NCI-H1694 (cell line): ENCODE results near the gene SPRN.
"Not testable (repeated sequence)": the region's sequence is repeated elsewhere in the genome, so short reads cannot be mapped to it uniquely, and the experiment has no call there.

Experiments used
- DNase-seq: peaks from one replicate; lab custom pipeline; 2025; lab: John Stamatoyannopoulos, UW

Gene SPRN

DNA sequence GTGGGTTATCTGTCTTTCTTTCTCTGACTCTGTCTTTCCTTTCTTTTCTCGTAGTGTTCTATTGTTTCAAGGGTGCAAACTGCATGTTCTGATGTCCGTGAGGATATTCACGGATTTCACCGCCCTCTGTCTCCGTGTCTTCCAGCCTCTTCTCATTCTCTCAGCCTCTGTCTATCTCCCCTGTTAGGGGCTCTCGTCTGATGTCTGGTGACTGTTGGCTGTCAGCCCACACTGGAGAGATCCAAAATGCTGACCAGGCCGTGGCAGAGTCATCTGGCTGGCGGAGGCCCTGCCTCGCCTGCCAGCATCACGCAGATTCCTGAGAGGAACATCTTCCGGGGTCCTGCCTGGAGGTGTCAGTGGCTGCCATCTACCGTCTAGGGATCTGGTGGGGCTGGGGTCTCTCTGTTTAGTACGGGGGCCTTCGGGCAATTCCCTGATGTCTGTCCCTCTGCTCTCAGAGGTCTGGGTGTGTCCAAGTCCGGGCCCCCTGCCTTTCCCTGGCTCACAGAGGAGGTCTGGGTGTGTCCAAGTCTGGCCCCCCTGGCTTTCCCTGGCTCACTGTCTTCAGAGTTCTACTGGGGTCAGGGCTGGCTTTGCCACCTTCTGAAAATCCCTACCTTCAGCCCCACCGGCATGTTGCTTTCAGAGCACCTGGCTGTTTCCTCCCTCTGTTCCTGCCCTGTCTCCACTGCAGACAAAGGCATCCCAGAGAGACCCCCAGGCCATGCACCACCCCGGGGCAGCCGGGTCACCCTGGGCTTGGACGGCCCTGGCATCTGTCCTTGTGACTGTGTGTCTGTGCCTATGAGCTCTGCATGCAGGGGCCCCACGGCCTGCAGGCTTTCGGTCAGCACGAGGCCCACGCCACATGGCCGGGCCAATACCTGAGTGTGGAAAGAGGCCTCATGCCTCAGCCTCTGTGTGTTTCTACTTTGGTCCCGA, 15.4 kb upstream of the SPRN start:
- DNase-seq = no peak

DNA sequence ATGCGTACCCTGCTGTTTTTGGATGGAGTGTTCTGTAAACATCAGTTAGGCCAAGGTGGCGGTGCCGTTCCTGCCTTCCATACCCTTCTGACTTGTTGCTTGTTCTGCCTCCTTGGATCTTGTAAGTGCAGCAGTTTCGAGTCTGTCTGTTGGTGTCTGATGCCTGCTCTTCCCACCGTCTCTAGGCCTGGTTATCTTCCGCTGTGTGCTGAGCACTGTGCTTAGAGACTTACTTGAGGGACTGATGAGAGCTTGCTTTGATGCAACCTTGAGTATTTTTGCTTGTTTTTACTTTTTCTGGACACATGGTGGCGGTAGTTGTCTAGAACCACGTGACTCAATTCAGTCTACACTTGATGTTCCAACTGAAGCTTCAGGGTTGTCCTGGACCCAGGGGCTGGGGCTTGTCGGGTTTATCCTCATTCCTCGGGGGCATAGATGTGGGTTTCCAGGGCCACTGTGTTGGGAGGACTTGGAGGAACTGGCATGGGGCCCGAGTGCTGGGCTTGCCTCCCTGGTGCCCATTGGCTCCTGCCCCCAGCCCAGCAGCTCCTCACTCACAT, 14.4 kb upstream of the SPRN start:
- peak; percentile 3 for DNase-seq

DNA sequence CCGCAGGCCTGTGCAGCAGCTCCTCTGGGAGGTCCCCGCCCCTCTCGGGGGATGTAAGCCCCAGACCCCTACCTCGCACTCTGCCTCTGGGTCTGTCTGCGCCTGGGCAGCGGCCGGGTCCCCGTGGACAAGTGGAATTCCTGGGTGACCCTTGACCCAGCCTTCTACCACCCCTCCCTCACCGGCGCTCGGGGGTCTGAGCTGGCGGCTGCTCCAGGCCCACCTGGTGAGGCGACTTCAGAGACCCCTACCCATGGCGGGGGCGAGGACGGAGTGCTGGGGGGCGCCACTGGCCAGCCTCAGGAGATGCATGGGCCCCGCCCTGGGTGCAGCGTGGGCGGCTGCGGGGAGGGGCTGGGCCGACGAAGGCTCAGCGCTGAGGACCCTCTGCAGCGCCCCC, 8.4 kb upstream of the SPRN start:
- DNase-seq = not testable (repeated sequence)

DNA sequence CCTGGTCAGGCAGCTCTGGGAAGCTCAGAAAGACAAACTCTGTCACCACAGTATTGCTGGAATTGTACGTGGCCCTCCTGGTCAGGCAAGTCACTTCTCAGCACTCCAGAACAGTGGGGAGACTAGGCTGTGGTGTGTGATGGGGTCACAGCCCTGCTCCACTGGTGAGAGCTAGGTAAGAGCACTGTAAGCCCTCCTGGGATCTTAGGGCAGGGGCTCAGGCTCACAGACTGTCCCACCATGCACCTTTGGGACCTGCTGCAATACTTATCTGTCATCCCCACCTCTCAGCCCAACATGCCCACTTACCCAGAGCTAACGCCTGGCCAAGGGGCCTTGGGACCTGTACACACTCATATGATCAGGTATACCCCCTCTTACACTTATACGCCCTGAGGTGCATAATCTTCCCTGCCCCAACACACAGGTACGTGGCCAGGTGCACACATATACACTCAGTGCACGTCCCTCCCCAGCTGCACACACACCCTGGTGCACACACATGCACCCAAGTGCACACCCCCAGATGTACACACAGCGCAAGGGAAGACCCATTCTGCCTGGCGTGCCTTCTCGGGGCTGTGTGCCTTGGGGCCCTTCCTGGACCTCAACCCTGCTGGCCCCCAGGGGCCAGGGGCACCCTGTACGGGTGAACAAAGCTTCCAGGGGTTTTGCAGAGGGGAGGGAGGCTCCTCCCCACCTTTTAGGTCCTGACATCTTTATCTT, 7.6 kb upstream of the SPRN start:
- DNase-seq = not testable (repeated sequence)

DNA sequence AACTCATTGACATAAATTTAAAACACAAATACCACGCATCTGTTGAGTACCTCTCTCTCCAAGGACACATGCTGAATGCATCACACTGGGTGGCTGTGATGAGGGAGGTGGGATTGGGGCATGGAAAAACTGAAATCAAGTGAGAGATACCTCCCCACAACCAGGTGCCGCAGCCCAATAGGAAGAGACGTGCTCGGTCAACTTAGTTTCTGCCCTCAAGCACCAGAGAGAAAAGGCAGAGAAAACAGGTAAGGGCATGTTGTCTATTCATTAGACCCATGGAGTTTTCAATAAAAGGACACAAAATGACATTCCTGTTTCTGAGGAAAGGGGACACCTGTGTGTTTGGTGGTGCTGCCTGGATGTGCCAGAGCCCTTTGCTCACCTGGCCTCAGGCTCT, 5.1 kb upstream of the SPRN start:
- DNase-seq = not testable (repeated sequence)

DNA sequence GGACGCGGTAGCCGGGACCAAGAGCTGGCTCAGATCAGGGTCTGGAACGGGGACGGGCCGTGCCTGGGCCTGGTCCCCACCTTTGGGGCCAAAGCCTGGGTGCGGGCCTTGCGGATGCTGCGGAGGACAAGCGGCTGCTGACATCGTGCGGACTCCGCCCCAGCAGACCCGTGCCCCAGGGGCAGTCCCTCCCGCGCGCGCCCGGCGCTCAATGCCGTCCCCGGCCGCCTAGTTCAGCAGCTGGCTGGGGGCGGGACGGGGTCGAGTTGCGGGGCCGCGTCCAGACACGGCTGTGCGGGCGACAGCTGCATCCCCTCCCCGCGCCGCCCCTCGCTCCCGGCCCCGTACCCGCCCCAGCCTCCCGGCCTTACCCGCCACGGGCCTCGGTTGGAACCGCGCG, 323 bp downstream of the SPRN start:
- not testable (repeated sequence) for DNase-seq

DNA sequence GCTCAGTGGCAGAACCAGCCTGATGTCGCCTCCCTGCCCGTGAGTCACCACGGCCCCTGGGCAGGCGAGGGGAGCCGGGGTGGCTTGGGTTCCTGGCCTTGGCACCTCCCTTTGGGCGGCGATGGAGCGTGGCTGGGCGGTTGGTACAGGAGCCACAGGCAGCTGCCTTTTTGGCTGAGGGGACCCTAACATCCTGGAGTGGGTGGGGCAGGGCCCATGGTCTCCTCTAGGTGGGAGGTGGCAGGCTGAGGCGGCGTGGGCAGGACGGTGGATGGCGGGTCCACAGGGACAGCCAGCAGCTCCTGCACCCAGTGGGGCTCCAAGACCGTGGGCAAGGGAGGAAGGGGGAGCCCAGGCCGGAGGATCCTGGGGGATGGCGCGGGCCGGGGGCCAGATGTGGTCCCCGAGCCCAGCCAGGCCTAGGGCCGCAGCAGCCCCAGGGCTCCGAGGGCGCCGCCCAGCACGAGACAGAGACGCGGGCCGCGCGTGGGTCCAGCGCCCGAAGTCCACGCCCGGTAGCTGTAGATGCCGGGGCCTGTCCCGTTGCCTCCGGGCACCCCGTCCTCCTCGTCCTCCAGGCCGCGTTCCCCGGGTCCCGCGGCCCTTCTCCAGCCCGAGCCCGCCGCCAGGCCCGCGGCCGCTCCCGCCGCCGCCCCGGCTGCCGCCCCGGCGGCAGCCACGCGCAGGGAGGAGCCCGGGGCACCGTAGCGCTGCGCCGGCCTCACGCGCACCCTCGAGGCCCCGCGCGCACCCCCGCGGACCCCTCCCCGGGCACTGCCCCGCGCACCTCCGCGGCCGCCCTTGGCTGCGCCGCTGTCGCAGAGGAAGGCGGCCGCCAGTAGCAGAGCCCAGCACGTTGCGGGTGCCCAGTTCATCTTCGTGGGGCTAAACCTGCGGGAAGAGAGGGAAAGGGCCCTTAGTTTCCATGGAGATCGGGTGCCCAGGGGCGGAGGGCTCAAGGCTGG, 1.3 kb downstream of the SPRN start:
- no peak for DNase-seq

DNA sequence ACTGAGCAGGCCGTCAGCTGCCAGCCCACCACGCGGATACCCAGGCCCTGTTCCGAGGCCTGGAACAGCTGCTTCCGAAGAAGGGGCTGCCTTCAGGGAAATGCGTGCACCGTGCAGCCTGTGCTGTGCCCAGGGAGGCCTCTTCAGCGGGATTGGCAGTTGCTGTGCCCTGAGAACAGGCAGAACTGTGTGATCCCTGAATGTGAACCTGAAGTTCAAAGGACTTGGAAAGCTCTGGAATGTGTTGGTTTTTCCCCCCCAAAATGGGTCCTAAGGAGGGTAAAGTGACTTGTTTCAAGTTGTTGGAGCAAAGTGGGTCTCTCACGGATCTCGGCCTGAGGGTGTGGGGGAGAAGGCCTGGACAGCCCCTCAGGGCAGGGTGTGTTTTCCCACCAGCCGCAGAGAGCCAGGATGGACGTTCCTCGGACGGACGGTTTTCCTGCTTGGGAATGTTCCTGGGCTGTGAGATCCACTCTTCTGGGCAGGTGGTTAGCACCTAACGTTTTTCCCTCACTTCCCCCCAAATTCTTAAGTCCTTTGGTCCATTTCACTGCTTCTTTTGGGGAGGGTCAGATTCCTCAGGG, 2.1 kb downstream of the SPRN start:
- DNase-seq = no peak

DNA sequence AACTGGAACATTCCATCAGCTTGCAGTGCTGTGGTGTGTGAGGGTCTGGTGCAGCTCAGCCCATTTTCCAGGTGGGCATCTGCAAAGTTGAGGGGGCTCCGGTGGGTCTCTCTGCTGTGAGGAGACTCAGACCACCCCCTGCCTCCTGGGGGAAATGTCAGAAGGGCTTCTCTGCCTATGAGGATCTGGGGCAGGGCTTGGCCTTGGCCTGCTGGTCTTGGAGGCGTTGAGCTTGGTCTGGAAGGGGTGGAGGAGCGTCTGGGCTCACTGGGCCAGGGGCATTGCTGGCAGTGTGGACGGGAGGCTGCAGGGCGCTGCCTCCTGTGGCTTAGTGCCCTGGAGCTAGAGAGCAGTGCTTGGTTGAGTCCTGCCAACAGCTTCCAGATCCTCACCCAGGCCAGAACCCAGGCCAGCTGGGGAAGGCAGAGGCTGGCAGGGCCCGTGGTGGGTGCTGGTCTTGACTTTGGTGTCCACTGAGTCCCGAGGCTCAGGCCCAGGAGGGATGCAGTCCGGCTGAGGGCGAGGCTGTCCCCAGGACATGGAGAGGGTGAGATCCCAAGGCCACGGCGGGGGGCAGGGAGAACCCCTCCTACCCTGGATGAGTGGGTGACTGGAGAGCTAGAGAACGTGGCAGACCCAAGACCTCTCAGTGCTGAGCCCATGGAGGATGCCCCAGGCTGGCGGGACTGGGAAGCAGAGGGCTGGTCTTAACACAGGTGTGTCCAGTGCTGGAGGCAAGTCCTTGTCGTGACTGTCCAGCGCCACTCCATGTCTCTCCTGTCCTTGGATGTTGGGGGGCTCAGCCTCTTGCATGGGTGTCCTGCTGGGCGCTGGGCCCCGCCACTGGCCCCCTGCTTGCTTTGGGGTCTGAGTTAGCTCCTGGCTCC, 2.8 kb downstream of the SPRN start:
- DNase-seq = no peak

DNA sequence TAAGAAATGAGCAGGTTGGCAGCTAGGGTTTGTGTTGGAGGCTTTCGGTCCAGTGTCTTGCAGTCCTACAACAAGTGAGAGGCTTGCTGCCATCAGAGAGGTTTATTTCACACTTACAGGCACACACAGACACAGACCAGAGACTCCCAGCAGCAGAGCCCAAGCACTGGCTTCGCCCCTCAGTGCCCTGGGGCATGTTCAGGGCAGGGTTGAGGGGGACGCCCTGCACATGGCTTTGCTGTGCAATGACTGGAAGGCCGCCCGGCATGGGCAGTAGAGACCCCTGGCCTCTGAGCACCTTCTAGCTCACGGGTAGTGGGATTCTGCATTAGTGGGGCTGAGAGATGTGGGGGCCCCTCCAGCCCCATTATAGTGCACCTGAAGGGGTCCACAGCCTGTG, 3.8 kb downstream of the SPRN start:
- no peak for DNase-seq

DNA sequence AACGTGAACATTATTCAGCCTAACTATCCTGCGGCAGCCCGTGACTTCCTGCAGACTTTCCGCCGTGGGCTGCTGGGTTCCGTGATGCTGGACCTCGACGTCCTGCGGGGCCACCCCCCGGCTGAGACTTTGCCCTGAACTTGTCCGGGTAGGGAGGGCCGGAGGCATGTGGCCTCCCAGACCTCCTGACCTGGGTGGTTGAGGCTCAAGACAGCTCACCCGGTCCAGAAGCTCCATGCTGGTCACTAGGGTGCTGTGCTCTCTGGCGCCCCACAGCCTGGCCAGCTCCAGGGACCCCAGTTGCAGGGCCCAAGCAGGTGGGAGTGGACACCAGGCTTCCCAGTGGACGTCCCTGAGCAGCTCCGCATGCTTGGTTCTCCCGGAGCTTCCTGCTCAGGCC, 4.4 kb downstream of the SPRN start:
- no peak for DNase-seq

DNA sequence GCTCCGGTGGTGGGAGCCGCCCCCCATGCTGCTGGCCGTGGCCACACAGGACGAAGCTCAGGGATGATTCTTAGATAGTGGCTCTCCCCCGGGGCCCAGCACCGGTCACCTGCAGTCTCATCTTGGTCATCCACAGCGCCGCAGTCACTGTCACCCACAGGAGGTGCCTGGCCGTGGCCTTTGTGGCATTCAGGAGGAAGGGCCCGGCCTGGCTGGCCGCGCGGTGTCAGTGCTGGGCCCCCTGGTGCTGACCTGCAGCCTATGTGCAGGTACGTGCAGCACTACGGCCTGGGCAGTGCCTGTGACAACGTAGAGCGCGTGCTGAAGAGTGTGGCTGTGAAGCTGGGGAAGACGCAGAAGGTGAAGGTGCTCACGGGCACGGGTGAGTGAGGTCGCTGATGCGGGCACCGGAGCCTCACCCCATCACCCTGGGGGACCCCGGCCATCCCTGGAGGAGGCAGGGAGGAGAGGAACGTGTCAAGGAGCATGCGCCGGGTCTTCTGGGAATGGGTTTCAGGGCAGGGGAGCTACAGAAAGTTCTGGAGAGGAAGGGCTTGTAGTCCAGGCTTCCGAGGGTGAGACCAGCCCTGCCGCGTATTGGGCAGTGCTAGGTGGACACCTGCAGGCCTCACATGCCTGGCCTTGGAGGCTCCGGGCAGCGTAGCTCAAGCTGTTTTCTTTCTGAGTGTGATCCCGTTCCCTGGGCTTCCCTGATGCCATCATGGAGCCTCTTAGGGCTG, 5.0 kb downstream of the SPRN start:
- no peak for DNase-seq

DNA sequence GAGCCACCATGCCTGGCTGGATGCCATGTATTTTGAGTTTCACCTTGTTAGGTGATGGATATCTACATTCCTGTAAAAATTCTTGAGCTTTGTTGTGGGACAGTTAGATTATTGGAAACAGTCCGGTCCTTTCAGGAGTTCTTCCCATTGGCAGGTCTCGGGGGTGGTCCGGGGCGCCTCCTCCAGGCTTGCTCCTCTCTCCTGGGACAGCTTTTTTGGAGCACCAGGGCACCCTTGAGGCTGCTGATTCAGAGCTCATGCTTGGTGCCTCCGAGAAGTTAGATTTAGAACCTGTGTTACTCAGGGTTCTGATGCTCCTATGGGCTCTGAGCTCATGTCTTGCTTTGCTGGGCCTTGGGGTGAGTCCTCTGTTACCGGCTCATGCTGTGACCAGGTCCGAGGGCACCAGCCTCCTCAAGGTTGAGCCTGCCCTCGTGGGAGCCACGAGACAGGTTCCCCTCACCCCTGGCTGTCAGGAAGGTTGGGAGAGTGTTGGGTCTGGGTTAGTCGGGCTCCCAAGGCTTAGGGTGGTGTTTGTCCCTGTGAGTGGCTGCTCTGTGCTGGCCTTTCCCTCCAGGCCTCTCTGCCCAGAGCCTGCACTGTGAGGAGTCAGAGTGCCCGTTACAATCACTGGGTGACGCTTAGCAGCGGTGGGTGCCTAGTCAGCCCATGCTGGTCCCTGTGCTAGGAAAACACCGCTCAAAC, 6.0 kb downstream of the SPRN start:
- DNase-seq = no peak

DNA sequence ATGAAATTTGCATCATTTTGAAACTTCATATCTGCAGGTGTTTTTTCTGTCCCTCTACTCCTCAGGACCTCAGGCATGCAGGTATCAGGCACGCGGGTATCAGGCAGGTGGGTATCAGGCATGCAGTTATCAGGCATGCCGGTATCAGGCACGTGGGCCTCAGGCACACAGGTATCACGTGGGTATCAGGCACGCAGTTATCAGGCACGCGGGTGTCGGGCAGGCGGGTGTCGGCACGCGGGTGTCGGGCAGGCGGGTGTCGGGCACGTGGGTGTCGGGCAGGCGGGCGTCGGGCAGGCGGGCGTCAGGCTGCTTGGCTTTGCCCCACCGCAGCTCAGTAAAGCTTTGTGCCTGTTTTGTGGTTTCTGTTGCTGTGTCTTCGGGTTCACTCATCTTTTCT, 8.7 kb downstream of the SPRN start:
- DNase-seq = no peak

DNA sequence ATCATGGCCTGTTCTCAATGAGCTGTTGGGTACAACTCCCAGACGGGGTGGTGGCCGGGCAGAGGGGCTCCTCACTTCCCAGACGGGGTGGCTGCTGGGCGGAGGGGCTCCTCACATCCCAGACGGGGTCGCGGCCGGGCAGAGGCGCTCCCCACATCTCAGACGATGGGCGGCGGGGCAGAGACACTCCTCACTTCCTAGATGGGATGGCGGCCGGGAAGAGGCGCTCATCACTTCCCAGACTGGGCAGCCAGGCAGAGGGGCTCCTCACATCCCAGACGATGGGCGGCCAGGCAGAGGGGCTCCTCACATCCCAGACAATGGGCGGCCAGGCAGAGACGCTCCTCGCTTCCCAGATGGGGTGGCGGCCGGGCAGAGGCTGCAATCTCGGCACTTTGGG, 10.0 kb downstream of the SPRN start:
- DNase-seq = not testable (repeated sequence)

DNA sequence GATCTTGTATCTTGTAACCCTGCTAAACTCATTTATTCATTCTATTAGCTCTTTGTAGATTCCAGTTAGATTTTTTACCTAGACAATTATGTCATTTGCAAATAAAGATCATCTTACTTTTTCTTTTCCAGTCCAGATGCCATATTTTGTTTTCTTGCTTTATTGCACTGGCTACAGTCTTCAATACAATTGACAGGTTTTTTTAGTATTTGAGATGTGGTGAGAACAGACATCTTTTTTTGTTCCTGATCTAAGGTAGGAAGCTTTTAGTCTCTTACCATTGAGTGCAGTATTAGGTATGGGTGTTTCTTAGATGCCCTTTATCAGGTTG, 12.1 kb downstream of the SPRN start:
- no peak for DNase-seq

DNA sequence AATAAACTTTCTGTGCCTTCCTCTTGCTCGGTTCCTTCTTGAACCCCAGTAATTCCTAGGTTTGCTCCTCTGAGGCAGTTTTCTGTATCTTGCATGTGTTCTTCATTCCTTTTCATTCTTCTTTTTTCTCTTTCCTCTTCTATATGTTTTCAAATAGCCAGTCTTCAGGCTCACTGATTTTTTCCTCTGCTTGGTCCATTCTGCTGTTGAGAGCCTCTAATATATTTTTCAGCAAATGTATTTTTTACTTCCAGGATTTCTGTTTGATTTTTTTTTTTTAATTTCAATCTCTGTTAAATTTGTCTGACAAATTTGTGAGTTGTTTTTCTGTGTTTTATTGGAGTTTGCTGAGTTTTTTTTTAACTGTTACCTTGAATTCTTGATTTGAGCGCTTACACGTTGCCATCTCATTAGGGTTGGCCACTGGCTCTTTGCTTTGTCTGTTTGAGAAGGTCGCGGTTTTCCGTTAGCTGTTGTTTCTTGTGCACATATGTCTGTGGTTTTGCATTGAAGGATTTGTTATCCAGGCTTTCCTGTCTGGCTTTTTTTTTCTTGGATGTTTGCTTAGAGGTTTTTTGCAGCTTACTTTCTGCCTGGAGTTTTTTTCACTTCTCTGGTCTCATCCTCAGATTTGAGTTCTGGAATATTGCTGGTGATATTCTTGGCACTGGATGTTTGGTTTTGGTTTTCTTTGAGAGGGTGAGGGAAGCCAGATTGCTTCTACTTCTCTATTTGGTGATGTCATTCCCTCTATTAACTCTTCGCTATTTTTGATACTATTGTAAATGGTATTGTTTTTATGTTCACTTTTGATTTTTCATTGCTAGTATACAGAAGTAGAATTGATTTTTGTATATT, 12.7 kb downstream of the SPRN start:
- no peak for DNase-seq

DNA sequence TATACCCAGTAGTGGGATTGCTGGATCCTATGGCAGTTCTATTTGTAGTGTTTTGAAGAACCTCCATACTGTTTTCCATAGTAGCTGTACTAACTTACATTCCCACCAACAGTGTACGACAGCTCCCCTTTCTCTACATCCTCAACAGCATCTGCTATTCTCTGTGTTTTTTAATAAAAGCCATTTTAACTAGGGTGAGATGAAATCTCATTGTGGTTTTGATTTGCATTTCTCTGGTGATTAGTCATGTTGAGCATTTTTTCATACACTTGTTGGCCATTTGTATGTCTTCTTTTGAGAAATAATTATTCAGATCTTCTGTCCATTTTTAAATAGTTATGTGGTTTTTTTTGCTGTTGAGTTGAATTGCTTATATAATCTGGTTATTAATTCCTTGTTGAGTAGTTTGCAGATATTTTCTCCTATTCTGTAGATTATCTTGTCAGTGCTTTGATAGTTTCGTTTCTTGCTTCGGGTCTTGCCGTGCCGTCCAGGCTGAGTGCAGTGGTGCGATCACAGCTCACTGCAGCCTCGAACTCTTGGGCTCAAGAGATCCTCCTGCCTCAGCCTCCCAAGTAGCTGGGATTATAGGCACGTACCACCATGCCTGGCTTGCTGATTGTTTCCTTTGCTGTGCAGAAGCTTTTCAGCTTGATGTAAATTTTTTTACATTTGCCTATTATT, 18.4 kb downstream of the SPRN start:
- DNase-seq = no peak
